DND-41 (cell line): Measurements from ENCODE around the gene ABCD1.
"Not testable (repeated sequence)": the region's sequence is repeated elsewhere in the genome, so short reads cannot be mapped to it uniquely, and the experiment has no call there.

ENCODE experiments used
- ATAC-seq: fragments of 200-7000 bp; cut with Tn5 transposase; 3 replicates; pipeline ENCODE4 v1.9.1; 2021; ENCODE audit warnings: low read depth; ENCODE audit not compliant: insufficient read depth
- DNase-seq: peaks from one replicate; pipeline ENCODE4 v3.0.0-alpha.2; 2020
- H2AFZ ChIP-seq: 2 replicates; pipeline ENCODE4 v1.6.0; 2012; ENCODE audit warnings: low read depth, low read length
- H3K27ac ChIP-seq: 2 replicates; pipeline ENCODE4 v1.5.1; 2012; ENCODE audit warnings: low read length, inconsistent platforms
- H3K27me3 ChIP-seq: fragments of 200-600 bp; sonication (generic); 2 replicates; pipeline ENCODE4 v1.6.0; 2012; ENCODE audit warnings: low read length, mild to moderate bottlenecking, inconsistent platforms; ENCODE audit not compliant: insufficient read depth, poor library complexity
- H3K36me3 ChIP-seq: 2 replicates; pipeline ENCODE4 v1.5.1; 2012; ENCODE audit warnings: low read length, inconsistent platforms; ENCODE audit not compliant: insufficient read depth
- H3K4me1 ChIP-seq: 2 replicates; pipeline ENCODE4 v1.5.1; 2012; ENCODE audit warnings: mild to moderate bottlenecking, low read length; ENCODE audit not compliant: insufficient read depth
- H3K4me2 ChIP-seq: 2 replicates; pipeline ENCODE4 v1.6.0; 2012; ENCODE audit warnings: mild to moderate bottlenecking, moderate library complexity, low read length, inconsistent platforms; ENCODE audit not compliant: insufficient read depth
- H3K4me3 ChIP-seq, 2 experiments: fragments of 200-600 bp in 1 of 2; shearing (Covaris generic) in 1 of 2; 2 replicates each; pipeline ENCODE4 v1.5.1; 2012 to 2016; ENCODE audit warnings: inconsistent platforms in 2 of 2, low read length in 2 of 2, mild to moderate bottlenecking in 2 of 2, low read depth in 1 of 2, moderate library complexity in 1 of 2
- H3K79me2 ChIP-seq: 2 replicates; pipeline ENCODE4 v1.6.0; 2012; ENCODE audit warnings: low read length, inconsistent platforms; ENCODE audit not compliant: insufficient read depth
- H3K9ac ChIP-seq: 2 replicates; pipeline ENCODE4 v1.6.0; 2012; ENCODE audit warnings: low read depth, mild to moderate bottlenecking, inconsistent platforms, low read length, moderate library complexity
- H3K9me3 ChIP-seq: 2 replicates; pipeline ENCODE4 v1.5.1; 2012; ENCODE audit warnings: low read length, moderate library complexity, mild to moderate bottlenecking, inconsistent platforms; ENCODE audit not compliant: insufficient read depth, severe bottlenecking
- H4K20me1 ChIP-seq: 2 replicates; pipeline ENCODE4 v1.6.0; 2012; ENCODE audit warnings: low read length; ENCODE audit not compliant: insufficient read depth
- CTCF ChIP-seq: IDR thresholded peaks from 2 replicates; pipeline ENCODE4 v1.5.1; 2012; ENCODE audit warnings: borderline replicate concordance, low read length, moderate library complexity, mild to moderate bottlenecking; ENCODE audit not compliant: poor library complexity, severe bottlenecking; ENCODE audit errors: extremely low read depth
- EZH2 ChIP-seq: IDR thresholded peaks from 3 replicates; pipeline ENCODE4 v1.6.1; 2012; ENCODE audit warnings: borderline replicate concordance, low read depth, mild to moderate bottlenecking, moderate library complexity, low read length, inconsistent platforms; ENCODE audit not compliant: severe bottlenecking

ABCD1 gene

DNA sequence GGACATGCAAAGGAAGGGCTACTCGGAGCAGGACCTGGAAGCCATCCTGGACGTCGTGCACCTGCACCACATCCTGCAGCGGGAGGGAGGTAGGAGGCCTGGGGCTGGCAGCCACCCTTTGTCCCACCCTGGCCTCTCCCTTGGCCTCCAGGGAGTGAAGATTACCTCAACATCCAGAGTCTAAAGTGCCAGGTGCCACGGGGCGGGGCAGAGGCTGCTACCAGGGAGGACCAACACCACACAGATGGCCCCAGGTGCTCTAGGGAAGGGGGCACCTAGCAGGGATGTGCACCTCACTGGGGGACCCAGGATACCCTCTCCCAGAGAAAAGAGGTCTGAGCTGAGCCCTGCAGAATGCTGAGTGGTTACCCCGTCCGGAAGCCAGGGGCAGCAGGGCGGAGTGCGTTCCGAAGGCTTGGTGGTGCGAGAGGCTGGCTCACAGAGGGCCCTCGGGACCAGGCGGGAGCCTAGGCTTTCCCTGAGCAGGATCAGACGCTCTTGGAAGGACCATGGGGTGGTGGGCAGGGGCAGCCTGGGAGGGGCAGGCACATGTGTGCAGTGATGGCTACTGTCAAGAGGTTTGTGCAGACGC is 16.1 kb downstream of the ABCD1 start:
- H3K27ac ChIP-seq: no peak overlapping the region
- H3K4me3 ChIP-seq: no peak overlapping the region
- H3K4me2 ChIP-seq: no peak overlapping the region
- TF ChIP-seq EZH2: no peak
- TF ChIP-seq CTCF: no peak
- no peaks in the 10 kb centered on the region for H3K4me1 ChIP-seq
- H3K9ac ChIP-seq: no peak overlapping the region
- H2AFZ ChIP-seq: no peak overlapping the region
- H3K79me2 ChIP-seq: no peaks in the 10 kb centered on the region
- DNase-seq (no peak), ATAC-seq (no peak)
- no peaks in the 10 kb centered on the region for H3K36me3 ChIP-seq
- no peaks in the 10 kb centered on the region for H4K20me1 ChIP-seq
- H3K27me3 ChIP-seq: no peaks in the 10 kb centered on the region
- H3K9me3 ChIP-seq: no peaks in the 10 kb centered on the region

DNA sequence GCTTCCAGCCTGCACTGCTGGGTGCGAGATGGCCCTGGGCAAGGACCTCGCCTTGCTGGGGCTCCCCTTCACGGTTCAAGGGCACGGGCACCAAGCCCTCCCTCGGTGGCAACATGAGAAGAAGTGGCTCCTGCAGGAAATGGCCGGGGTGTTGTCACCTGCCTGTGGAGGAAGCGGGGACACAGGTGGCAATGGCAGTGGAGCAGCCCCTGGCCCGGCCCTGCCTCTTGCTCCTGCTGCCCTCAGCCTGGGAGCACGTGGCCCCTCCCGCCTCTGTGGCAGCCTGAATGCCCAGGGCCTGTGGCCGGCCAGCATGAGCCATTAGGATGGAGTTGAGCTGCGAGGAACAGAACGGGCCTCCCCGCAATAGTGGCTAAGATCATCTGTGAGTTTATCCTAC is 16.8 kb downstream of the ABCD1 start:
- Histone ChIP-seq H3K27me3 (no peaks in the 10 kb centered on the region), H3K79me2 (no peaks in the 10 kb centered on the region), H2AFZ (no peak overlapping the region), H3K4me2 (no peak overlapping the region), H3K4me1 (no peaks in the 10 kb centered on the region), H4K20me1 (no peaks in the 10 kb centered on the region), H3K4me3 (no peak overlapping the region), H3K36me3 (no peaks in the 10 kb centered on the region), H3K9ac (no peak overlapping the region), H3K27ac (no peak overlapping the region), H3K9me3 (no peaks in the 10 kb centered on the region)
- no peak for DNase-seq
- TF ChIP-seq EZH2: no peak
- no peak for TF ChIP-seq CTCF
- no peak for ATAC-seq

- DNase-seq, H3K4me3 ChIP-seq, ATAC-seq, H3K27me3 ChIP-seq, H3K79me2 ChIP-seq, H3K27ac ChIP-seq, H3K36me3 ChIP-seq, H3K9ac ChIP-seq, H2AFZ ChIP-seq, H3K4me2 ChIP-seq, H3K4me1 ChIP-seq, H3K9me3 ChIP-seq, H4K20me1 ChIP-seq: not testable (repeated sequence)
These were observed 17.5 kb downstream of the ABCD1 start for GRCh38 chrX:153742111-153742510.

GRCh38 chrX:153742796-153743467 is 18.3 kb downstream of the ABCD1 start:
- not testable (repeated sequence) for H3K9me3 ChIP-seq, H3K27me3 ChIP-seq, H3K36me3 ChIP-seq, H3K27ac ChIP-seq, H3K79me2 ChIP-seq, H4K20me1 ChIP-seq, H3K9ac ChIP-seq, H3K4me1 ChIP-seq, H3K4me2 ChIP-seq, H2AFZ ChIP-seq, ATAC-seq, H3K4me3 ChIP-seq, DNase-seq

DNA sequence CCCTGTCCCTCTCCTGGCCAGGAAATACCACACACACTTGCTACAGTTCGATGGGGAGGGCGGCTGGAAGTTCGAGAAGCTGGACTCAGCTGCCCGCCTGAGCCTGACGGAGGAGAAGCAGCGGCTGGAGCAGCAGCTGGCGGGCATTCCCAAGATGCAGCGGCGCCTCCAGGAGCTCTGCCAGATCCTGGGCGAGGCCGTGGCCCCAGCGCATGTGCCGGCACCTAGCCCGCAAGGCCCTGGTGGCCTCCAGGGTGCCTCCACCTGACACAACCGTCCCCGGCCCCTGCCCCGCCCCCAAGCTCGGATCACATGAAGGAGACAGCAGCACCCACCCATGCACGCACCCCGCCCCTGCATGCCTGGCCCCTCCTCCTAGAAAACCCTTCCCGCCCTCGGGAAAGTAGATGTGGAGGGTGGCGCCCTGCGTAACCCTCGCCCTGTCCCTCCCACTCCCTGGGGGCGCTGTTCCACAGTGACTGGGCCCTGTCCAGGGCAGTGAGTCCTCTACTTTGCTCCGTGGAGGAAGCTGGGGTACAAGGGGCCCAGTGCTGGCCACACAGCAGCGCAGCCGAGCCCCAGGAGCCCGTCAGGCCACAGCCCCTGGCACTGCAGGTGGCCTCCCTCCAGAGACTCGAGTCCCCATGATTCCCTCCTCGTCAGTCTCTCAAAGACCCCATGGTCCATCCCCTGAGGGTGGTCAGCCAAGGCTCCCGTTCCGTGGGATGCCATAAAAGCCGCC is 19.0 kb downstream of the ABCD1 start:
- H3K4me3 ChIP-seq, H3K9me3 ChIP-seq, DNase-seq, H3K79me2 ChIP-seq, H3K27me3 ChIP-seq, H4K20me1 ChIP-seq, H3K4me1 ChIP-seq, H3K4me2 ChIP-seq, H3K9ac ChIP-seq, H3K27ac ChIP-seq, H2AFZ ChIP-seq, H3K36me3 ChIP-seq, ATAC-seq: not testable (repeated sequence)
